Activated T-cell treated with anti-CD3 and anti-CD28 coated beads for 48 hours (primary cell): ENCODE measurements around the gene HADH.
"Not testable (repeated sequence)": the region's sequence is repeated elsewhere in the genome, so short reads cannot be mapped to it uniquely, and the experiment has no call there.

Source experiments
- DNase-seq: peaks from one replicate; pipeline ENCODE4 v3.0.0-alpha.2; 2020; ENCODE audit warnings: low read depth

The HADH gene

DNA sequence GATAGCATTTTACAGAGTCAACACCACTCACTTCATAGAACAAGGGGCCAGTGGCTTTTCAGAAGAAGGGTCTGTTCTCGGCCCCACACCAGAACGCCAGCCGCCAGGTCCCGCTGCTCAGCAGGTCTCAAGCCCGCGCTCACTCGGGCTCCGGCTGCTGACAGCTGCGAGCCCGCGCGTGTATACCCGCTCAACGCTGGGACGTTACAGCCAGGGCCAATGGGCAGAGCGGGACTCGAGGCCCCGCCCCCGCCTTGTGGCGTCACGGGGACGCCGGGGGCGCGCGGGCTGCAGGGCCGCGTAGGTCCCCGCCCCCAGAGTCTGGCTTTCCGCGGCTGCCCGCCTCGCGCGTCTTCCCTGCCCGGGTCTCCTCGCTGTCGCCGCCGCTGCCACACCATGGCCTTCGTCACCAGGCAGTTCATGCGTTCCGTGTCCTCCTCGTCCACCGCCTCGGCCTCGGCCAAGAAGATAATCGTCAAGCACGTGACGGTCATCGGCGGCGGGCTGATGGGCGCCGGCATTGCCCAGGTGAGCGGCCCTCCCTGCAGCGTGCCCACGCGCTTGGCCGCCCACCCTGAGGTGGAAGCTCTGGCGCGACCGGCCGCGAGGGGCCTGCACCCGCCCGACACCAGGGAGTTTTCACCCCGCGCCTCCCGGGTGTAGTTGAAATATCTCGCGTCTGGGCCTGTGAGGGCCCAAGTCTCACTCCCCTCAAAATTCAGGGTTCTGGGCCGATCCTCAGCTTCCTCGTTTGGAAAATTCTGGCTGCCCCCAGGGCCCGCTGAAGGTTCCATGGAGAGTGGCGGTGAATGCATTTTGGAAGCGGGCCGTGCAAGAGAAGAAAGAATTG lies at the start of gene HADH:
Gene HADH, plus strand, starts transcription at position 353 of the 850 bp plus-strand sequence. Its CDS starts 44 bp downstream, at position 397.
- peak; percentile 94 for DNase-seq

DNA sequence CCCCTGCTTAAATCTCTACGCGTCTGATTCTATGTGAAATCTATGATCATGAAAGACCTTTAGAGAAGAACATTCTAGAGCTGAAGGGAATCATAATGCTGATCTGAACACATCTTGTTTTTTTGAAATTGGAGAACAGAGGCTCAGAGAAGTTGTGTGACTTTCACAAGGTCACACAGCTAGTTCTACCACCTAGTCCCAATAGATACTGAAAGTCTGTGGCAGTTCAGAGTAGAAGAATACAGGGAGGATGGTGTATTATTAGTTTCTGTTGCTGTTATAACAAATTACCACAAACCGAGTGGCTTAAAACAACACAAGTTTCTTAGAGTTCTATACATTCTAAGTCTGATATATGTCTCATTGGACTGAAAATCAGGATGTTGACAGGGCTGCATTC lies 43.9 kb upstream of the HADH start:
- DNase-seq, result no peak

DNA sequence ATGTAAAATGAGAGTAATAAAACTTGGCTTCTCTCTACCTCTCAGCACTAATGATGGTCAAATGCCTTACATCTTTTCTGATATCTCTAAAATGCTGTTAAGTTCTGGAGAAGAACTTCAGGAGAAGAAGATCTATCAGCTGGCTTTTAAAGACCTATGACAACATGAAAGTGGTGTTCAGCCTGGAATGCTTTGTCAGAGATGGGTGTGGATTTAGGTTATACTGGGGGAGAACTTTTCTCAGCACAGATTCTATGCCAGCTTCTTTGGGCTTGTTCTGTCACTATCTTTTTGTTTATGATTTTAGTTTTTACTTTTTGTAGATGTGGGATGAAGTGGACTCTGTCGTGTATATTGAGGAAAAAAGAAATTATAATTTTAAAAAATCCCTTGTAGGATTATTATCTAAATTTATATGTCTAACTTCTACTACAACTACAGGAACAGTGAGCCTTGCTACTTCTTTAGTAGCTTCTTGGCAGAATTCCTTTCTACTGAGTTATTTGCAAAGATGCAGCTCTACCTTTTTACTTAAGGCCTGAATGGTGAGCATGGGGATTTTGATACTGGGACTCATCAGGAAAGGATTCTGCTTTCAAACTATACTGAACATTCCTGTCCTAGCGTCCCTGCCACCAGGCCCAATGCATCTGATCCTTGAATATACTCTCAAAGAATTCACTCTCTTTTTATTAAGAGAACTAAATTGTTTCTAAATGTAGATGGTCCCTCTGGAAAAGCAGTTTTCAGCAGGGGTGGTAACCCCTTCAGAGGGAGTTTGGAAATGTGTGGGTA lies 38.7 kb upstream of the HADH start:
- no peak for DNase-seq

DNA sequence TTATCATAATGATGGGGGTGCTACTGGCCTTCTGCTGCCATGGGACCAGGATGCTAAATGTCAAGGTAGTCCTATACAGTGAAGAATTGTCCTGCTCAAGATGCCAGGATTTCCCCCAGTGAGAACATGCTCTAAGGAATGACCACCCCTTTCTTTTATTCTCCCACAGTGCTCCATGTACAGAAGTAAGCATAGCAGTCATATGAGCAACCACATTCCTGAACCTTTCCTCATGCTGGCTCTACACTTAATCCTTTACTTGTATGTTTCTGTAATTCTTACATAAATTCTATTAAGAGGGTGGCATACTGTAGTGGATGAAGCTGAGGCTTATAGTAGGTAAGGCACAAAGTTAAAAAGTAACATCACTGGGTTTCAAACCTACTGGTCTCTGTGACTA lies 38.1 kb upstream of the HADH start:
- no peak for DNase-seq

DNA sequence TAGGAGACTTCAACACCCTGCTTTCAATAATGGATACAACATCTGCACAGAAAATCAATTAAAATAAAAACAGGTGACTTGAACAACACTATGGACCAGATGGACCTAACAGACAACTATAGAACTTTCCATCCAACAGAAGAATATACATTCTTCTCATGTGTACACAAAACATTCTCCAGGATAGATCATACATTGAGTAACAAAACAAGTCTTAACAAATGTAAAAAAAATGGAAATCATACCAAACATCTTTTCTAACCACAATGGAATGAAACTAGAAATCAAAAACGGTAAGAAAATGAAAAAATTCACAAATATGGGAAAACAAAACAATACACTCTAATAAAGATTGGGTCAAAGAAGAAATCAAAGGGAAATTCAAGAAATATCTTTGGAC lies 33.7 kb upstream of the HADH start:
- no peak for DNase-seq

DNA sequence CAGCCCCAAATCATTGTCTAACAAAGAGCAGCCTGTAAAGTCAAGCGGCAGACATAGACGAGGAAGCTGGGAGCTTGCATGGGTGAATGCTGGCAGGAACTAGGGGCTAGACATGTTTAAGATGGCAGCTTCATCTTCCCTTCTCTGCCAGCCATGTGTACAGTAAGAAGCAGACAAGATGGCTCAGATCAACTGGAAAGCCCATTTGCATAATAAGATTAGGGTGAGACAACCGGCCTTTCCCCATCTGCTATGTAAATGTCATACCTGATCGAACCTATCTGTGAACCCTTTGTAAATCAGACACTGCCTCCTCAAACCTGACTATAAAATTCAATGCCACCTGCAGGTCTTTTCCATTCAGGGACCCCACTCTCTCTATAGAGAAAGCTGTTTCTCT lies 22.8 kb upstream of the HADH start:
- no peak for DNase-seq

DNA sequence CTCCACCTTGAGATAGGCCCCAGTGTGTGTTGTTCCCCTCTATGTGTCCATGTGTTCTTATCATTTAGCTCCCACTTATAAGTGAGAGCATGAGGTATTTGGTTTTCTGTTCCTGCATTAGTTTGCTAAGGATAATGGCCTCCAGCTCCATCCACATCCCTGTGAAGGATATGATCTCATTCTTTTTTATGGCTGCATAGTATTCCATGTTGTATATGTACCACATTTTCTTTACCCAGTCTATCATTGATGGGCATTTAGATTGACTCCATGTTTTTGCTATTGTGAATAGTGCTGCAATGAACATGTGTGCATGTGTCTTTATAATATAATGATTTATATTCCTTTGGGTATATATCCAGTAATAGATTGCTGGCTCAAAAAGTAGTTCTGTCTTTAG lies 22.2 kb upstream of the HADH start:
- not testable (repeated sequence) for DNase-seq

DNA sequence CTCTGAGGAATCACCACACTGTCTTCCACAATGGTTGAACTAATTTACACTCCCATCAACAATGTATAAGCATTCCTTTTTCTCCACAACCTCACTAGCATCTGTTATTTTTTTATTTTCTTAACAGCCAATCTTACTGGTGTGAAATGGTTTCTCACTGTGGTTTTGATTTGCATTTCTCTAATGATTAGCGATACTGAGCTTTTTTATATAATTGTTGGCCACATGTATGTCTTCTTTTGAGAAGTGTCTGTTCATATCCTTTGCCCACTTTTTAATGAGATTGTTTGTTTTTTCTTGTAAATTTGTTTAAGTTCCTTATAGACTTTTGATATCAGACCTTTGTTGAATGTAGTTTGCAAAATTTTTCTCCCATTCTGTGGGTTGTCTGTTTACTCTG lies 21.8 kb upstream of the HADH start:
- not testable (repeated sequence) for DNase-seq

DNA sequence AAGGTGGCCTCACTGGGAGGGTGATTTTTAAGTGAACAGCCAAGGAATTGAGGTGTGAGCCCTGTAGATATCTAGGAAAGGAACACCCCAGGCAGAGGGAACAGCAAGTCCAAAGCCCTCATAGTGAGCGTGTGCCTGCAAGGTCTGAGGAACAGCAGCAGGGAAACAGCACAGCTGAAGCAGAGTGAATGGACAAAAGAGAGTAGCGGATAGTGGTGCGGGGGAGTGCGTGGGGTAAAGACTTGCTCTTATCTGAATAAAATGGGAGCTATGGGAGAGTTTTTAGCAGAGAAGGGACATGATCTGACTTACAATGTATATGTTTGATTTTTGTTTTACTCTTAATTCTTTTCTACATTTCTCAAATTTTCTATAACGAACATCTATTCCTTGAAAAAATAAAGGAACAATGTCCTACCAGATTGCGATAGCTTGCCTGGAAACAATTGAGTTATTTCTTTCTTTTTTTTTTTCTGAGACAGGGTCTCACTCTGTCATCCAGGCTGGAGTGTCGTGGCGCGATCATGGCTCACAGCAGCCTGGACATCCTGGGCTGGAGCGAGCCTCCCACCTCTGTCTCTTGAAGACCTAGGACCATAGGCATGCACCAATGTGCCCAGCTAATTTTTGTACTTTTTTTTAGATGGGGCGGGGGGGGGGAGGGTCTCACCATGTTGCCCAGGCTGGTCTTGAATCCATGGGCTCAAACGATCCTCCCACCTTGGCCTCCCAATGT lies 19.5 kb upstream of the HADH start:
- DNase-seq, result no peak

DNA sequence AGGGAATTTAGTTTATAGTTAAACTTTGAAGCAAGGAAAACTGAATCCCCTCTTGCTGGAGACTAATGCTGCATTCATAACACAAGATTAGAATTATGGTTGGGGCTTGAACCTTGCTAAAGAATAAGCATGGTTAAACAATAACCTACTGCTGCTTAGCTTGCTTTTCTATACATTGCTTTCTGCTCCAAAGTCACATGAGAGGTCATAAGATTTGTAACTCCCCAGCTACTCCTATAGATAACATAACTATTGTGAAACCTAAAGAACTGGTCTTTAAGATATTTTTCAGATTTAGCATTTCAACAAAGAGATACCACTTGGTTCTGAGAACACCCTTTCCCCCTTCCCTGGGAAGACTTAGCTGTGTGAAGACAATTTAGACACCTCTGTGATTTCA lies 17.1 kb upstream of the HADH start:
- no peak for DNase-seq

DNA sequence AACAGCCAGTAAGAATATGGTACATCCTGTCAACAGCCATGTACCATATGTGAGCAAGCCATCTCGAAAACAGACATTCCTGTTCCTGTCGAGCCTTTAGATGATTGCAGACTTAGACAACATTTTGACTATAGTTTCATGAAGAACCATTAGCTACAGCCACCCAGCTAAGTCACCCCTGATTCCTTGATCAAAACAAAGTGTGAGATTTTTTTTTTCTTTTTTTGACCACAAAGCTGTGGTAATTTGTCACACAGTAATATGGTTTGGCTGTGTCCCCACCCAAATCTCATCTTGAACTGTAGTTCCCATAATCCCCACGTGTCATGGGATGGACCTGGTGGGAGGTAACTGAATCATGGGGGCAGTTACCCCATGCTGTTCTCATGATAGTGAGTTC lies 15.2 kb upstream of the HADH start:
- no peak for DNase-seq

DNA sequence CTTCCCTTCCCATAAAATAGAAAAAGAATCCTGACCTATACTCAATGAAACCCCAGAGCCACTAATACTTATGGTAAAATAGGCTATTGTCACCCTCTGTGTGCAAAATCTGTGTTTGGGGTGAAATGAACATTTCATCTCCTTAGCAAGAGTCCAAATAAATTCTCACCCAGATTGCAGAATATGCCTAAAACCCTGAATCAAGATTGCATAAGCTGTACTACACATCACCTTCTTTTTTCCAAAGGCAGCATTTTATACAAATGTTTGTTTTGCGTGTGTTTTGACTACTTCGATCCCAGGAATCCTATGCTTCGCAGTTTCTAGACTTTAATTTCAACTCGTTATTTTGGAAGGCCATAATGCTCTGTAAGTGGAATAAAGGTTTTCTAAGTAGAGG lies 12.2 kb upstream of the HADH start:
- DNase-seq, result no peak

DNA sequence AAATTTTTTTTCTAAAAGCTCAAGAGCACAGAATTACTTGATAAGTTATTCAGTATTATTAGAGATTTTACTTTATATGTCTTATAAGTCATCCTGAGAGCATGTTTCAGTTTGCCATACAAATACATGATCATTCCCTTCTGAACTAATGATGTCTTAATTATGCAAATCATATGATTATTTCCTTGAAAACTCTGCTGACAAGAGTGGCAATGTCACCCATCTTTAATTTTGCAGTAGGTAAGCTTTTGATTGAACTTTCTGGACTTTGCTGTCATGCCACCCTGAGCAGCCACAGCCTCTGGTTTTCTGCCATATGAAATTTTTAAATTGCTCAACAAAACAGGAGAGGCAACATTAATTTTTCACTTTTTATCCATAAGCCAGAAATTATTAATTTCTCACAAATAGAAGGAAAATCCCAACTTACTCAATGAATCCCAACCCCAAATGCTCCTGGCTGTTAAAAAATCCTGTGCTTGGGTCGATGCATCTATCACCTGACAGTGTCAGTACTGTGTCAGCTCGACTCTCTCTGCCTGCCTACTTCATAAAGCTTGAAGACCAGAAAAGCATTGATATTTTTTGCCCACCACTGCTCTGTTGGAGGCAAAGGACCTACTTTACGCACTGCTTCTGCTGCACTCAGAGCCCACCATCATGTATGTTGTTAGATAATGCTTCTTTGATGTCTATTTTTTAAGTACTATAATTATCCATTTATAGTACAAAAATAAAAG lies 11.6 kb upstream of the HADH start:
- no peak for DNase-seq

DNA sequence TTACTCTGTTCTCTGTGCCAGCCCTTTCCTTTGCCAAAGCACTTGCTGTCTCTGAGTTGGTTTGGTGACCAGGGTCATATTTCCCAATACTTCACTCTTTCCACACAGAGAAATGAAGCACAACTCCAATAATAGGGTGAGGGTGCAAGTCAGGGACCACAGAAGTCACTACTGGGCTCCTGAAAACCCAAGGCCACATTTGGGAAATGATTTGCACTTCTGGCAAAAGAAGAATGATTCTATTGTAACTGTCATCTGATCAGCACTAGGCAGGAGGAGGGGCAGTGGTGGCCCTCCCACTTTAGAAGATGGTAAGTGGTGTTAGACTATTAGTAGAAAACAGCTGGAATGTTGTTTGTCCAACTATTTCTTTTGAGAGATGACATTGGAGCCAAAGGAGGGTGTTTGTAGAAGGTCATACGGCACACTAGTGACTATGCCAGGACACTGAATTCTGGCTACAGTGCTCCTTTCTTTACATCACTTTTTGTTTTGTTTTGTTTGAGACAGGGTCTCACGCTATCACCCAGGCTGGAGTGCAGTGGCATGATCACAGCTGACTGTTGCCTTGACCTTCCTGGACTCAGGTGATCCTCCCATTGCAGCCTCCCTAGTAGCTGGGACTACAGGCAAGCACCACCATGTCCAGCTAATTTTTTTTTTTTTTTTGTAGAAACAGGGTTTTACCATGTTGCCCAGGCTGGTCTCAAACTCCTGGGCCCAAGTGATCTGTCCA lies 10.8 kb upstream of the HADH start:
- DNase-seq, result no peak

DNA sequence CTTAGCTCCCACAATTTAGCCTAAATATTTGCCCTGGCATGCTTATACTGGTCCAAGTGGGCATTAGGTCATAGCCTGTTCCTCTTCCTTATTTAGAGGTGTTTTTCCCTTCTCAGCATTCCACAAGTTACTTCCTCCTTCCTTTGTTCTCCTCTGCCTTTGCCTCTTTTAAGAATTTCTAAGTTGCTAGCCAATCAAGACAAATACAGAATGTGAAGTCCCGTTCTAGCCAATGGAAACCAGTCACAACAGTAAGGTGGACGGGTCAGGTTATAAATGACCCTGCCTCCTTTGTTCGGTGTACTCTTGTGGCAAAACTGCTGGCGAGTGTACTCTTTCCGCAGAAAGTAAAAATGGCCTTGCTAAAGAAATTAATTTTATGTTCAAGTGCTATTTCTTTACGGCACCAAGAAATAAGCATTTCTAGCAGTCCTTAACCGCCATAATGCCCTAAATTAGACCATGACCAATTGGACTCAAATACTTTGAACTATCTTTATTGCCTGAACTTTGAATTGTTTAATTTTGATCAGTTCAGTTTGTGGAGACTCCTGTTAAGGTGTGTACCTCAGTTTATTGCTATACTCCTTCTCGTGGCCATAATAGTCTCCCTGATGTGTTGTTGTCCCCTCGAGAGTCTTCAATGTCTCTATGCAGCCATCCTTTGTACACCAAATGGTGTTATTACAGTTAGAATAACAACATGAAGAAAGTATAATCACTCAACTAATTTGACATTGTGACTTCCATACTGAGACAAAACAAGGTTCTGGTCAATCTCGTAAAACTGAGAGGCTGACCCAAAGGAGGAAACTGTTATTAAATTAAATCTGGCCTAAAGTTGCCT lies 1.6 kb upstream of the HADH start:
- DNase-seq, result no peak

DNA sequence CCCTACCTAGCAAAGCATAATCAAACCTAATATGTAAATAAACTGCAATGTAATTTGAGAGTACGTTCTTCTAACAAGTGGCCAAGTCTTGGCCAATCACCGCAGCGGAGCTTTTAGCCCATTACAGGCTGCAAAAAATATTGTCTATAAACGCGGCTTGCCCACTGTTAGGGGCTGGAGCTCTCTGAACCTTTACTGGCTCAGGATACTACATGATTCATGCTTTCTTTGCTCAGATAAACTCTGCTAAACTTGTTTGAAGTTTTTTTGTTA lies 990 bp upstream of the HADH start:
- no peak for DNase-seq

DNA sequence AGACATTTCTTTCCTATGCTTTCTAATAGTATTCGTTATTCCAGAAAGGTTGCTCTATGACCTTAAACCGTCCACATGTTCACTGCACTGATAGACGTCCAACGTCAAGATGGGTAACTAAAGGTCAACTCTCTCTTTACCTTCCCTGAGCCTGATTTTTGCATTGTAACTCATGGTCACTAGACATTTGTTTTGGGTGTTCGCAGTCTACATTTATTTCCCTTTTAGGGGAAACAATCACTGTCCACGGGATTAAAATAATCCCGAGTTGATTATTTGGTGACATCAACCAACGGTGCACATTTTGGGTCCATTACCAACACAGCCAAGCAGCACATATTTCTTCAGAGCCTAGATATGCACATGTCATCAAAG lies 540 bp upstream of the HADH start:
- DNase-seq, result no peak

DNA sequence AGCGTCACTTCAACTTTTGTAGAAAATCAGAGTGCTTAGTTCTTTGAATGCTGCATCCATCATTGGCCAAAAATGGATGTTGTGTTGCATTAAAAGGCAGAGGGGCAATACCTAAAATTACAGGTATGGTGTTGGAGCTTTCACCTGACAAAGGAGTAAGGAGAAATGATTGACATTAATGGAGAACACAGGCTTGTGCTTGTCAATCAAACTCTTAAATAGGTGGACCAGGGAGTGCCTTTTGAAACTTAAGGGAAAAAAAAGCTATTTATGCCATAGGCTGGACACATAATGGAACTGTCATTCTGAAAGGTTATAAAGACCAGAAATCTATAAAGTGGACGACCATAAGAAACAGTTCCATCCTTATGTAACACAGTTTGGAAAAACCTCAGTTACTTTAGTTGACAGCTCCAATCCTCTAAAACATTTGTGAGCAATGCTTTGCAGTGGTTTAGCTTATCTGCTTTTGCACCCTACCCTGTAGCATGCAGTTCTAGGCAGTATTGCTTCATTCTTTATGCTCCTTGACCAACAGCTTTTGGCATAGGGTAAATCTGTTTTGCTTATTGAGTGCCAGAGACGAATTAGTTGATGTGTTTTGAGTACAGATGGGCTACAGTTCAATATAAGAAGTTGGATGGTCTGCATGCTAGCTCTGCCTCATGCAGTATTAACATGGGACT lies 2.4 kb downstream of the HADH start:
- DNase-seq, result no peak

DNA sequence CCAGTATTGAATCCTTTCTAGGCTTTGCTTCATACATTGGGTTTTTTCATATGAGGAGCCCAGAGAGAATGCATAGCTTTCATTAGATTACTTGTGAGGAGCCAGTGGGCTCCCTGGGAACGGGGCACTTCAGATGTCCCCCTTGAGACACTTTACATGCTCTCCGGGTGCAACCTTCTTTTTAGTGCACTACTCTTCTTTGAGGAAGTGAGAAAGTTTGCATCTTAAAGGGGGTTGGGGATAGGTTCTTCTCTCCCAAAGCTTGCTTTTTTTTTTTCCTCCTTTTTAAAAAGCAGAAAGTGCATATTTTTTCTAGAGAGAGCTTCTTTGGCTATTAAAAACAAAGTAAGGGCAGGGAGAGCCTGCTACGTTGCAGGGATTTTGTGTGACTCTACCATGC lies 4.3 kb downstream of the HADH start:
- no peak for DNase-seq

DNA sequence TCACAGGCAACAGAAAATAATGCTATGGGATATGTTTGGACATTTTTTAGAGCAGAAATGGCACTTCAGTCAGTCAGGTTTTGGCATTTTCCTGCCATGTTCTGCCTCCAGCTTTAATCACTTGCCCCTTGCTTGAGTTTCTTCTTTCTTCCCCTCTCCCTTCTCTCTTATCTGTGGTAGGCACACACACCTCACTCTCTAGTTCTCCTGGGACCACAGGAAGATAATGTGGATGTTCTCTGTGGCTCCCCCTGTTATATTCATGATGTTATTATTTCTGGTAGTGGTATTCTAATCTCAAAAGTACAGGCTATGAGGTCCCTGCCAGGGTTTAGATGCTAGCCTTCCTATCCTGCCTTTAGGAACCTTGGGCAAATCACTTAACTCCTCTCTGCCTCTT lies 5.2 kb downstream of the HADH start:
- no peak for DNase-seq
